Keratinocyte (primary cell): ENCODE results near the gene TRAM2. TPM values are rescaled to one million over a fixed set of nuclear protein-coding genes. Genes with fewer than 3 reads are reported as not detected.

Source experiments
- DNase-seq: peaks from one replicate; pipeline ENCODE4 v3.0.0-alpha.2; 2011; ENCODE audit warnings: low read depth, missing footprints, low spot score
- FAIRE-seq: peaks from 2 replicates; lab custom pipeline; 2011; peaks lifted over from hg19 to GRCh38; lab: Jason Lieb, UNC
- H2AFZ ChIP-seq: 2 replicates; pipeline ENCODE4 v1.6.0; 2012; ENCODE audit warnings: low read length, control low read depth, inconsistent platforms; ENCODE audit not compliant: control insufficient read depth
- H3K27ac ChIP-seq: 2 replicates; pipeline ENCODE4 v1.5.1; 2011; ENCODE audit warnings: low read length; ENCODE audit not compliant: control insufficient read depth, insufficient read depth
- H3K27me3 ChIP-seq: 3 replicates; pipeline ENCODE4 v1.6.0; 2011; ENCODE audit warnings: low read length; ENCODE audit not compliant: control insufficient read depth, insufficient read depth; ENCODE audit errors: extremely low read depth
- H3K36me3 ChIP-seq, 2 experiments: 2 replicates in 1 of 2; 3 replicates in 1 of 2; pipeline ENCODE4 v1.5.1; 2011; ENCODE audit warnings: low read length in 2 of 2, mild to moderate bottlenecking in 1 of 2; ENCODE audit not compliant: control insufficient read depth in 2 of 2, insufficient read depth in 2 of 2; ENCODE audit errors: extremely low read depth in 1 of 2
- H3K4me1 ChIP-seq: 3 replicates; pipeline ENCODE4 v1.5.1; 2011; ENCODE audit warnings: low read length; ENCODE audit not compliant: control insufficient read depth, insufficient read depth; ENCODE audit errors: extremely low read depth
- H3K4me2 ChIP-seq: 3 replicates; pipeline ENCODE4 v1.6.0; 2011; ENCODE audit warnings: low read depth, low read length; ENCODE audit not compliant: control insufficient read depth, insufficient read depth; ENCODE audit errors: extremely low read depth
- H3K4me3 ChIP-seq, 3 experiments: fragments of 200-600 bp in 1 of 3; sonication (generic) in 1 of 3; 2 replicates in 2 of 3; 3 replicates in 1 of 3; pipeline ENCODE4 v1.5.1; 2011 to 2016; ENCODE audit warnings: low read length in 3 of 3, mild to moderate bottlenecking in 3 of 3, control low read depth in 2 of 3, inconsistent platforms in 1 of 3, low read depth in 1 of 3, mixed read lengths in 1 of 3, mixed run types in 1 of 3, moderate library complexity in 1 of 3; ENCODE audit not compliant: control insufficient read depth in 2 of 3, insufficient read depth in 2 of 3; ENCODE audit errors: extremely low read depth in 1 of 3
- H3K79me2 ChIP-seq: 2 replicates; pipeline ENCODE4 v1.6.0; 2012; ENCODE audit warnings: low read length; ENCODE audit not compliant: control insufficient read depth, insufficient read depth
- H3K9ac ChIP-seq: 3 replicates; pipeline ENCODE4 v1.6.0; 2011; ENCODE audit warnings: low read length; ENCODE audit not compliant: control insufficient read depth, insufficient read depth; ENCODE audit errors: extremely low read depth
- H3K9me1 ChIP-seq: 3 replicates; pipeline ENCODE4 v1.6.0; 2011; ENCODE audit warnings: low read length; ENCODE audit not compliant: control insufficient read depth, insufficient read depth; ENCODE audit errors: extremely low read depth
- H3K9me3 ChIP-seq: 2 replicates; pipeline ENCODE4 v1.5.1; 2012; ENCODE audit warnings: low read depth, low read length; ENCODE audit not compliant: control insufficient read depth
- H4K20me1 ChIP-seq: 3 replicates; pipeline ENCODE4 v1.6.0; 2011; ENCODE audit warnings: low read length; ENCODE audit not compliant: control insufficient read depth, insufficient read depth; ENCODE audit errors: extremely low read depth
- EZH2 ChIP-seq: IDR thresholded peaks from one replicate; pipeline ENCODE4 v1.6.1; 2012; ENCODE audit warnings: inconsistent platforms, mild to moderate bottlenecking, low read length, moderate library complexity
- dilution Hi-C: fragments of 300-500 bp; cut with MboI; formaldehyde crosslinking; loops from one replicate; pipeline ENCODE4 v1.7.0; 2020; ENCODE audit warnings: low sequenced_read_pairs; ENCODE audit not compliant: extremely low pct_ligation_motif_present
- polyA plus RNA-seq, 5 experiments: library from polyadenylated mRNA; depleted of rRNA in 3 of 5; stranded (reverse) in 3 of 5; stranded (forward) in 1 of 5; unstranded in 1 of 5; fragments of >200 nt; gene quantifications; 1 replicate in 1 of 5; 2 replicates in 3 of 5; 3 replicates in 1 of 5; pipeline versions ENCODE4 v1.2.1 to v1.2.3, GENCODE V29; 2011 to 2012; ENCODE audit warnings: missing spikeins in 2 of 5, low read depth in 1 of 5, low replicate concordance in 1 of 5
- TF ChIP-seq, protein P1 (sequence below), 3 experiments: IDR thresholded peaks in 1 of 3; conservative IDR thresholded peaks in 1 of 3; optimal IDR thresholded peaks in 1 of 3; 2 replicates in 2 of 3; 3 replicates in 1 of 3; pipeline versions ENCODE3 to v1.5.1; 2011; ENCODE audit warnings: low read length in 3 of 3, mild to moderate bottlenecking in 3 of 3, moderate library complexity in 2 of 3, control low read depth in 1 of 3, inconsistent platforms in 1 of 3; ENCODE audit not compliant: insufficient read depth in 2 of 3; ENCODE audit errors: extremely low read depth in 1 of 3

Gene TRAM2
- polyA plus RNA-seq, 1 donor (not counting 4 experiments of a cell fraction or from before 2014, with no cell fraction given), result 9.2 TPM

DNA sequence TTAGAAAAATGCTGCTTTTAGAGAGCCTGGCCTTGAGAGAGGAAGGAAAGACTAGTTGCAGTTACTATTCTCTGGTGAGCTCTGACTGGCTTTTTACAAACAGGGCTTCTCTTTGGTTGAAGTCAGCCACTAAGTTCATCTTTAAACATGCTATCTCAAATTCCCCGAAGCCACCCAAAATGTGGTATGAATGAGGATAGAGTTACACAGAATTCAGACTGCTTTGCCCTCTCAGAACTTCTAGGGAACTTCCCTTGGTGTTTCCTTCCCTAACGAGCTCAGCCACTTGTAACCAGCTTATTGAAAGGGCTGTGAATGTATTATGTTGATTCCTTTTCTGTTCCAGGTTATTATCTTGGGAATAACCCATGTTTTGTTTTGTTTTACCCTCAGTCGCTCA lies 83.2 kb downstream of the TRAM2 start:
- Histone ChIP-seq H3K4me3 (no peak overlapping the region), H3K9ac (no peak overlapping the region), H2AFZ (no peak overlapping the region), H3K27me3 (no peaks in the 10 kb centered on the region), H4K20me1 (no peaks in the 10 kb centered on the region), H3K9me3 (no peaks in the 10 kb centered on the region), H3K4me1 (no peaks in the 10 kb centered on the region), H3K36me3 (peaks cover 0 to 2% of the 10 kb centered on the region in 2 experiments), H3K4me2 (no peak overlapping the region), H3K9me1 (no peaks in the 10 kb centered on the region), H3K79me2 (no peaks in the 10 kb centered on the region), H3K27ac (no peak overlapping the region)
- no peak for TF ChIP-seq EZH2
- TF ChIP-seq, protein P1, sequence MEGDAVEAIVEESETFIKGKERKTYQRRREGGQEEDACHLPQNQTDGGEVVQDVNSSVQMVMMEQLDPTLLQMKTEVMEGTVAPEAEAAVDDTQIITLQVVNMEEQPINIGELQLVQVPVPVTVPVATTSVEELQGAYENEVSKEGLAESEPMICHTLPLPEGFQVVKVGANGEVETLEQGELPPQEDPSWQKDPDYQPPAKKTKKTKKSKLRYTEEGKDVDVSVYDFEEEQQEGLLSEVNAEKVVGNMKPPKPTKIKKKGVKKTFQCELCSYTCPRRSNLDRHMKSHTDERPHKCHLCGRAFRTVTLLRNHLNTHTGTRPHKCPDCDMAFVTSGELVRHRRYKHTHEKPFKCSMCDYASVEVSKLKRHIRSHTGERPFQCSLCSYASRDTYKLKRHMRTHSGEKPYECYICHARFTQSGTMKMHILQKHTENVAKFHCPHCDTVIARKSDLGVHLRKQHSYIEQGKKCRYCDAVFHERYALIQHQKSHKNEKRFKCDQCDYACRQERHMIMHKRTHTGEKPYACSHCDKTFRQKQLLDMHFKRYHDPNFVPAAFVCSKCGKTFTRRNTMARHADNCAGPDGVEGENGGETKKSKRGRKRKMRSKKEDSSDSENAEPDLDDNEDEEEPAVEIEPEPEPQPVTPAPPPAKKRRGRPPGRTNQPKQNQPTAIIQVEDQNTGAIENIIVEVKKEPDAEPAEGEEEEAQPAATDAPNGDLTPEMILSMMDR (optimal IDR thresholded peaks at IDR 0.05 in 1 of 3, IDR thresholded peaks at IDR 0.05 in 1 of 3, conservative IDR thresholded peaks at IDR 0.05 in 1 of 3; ENCODE audit: extremely low read depth in 1 of 3, insufficient read depth in 2 of 3, low read length in 3 of 3), result no peak
- FAIRE-seq, result no peak
- dilution Hi-C loops, result no loop called here
- DNase-seq, result no peak

DNA sequence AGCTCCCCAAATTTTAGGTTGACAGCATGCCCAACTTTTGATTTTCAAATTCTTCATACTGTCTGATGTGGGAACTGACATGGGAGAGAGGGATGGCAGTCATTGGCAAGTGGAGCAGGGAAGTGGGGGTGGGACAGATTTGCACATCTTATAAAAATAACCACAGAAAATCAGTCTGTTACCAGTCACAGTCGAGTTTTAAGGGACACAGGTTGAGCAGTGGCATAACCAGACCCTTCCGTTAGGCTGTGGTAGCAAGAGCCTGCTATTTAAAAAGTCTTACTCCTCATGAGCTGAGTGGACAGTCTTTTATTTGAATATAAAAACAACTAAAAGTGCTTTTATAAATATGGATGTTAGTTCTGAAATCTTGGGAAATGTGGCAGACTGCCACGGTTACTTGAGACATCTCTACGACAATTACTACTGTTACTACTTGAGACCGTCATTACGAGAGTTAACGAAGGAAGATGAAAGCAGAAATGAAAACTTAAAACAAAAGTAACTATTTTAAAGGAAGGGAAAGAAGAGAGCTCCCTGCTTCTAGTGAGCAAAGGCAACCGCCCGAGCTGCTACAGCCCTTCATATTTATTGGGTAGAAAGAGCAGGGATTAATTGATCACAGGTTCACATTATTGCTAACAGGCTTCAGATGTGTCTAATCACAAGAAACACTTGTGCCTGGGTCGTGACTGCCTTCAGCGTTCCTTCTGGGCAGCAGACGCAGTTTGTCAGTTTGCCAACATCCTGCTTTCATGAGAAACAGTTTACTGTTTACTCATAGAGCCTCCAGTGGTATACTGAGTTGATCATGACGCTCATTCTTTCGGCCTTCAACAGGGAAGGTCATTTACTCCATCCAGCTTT lies 85.4 kb downstream of the TRAM2 start:
- Histone ChIP-seq H3K9me1 (no peaks in the 10 kb centered on the region), H3K9ac (no peak overlapping the region), H3K4me2 (no peak overlapping the region), H3K27ac (no peak overlapping the region), H3K79me2 (no peaks in the 10 kb centered on the region), H3K4me1 (no peaks in the 10 kb centered on the region), H3K9me3 (no peaks in the 10 kb centered on the region), H3K36me3 (peaks cover 0 to 2% of the 10 kb centered on the region in 2 experiments), H2AFZ (no peak overlapping the region), H3K27me3 (no peaks in the 10 kb centered on the region), H3K4me3 (no peak overlapping the region), H4K20me1 (no peaks in the 10 kb centered on the region)
- no peak for DNase-seq
- FAIRE-seq, result no peak
- dilution Hi-C loops, result no loop called here
- TF ChIP-seq, protein P1 (optimal IDR thresholded peaks at IDR 0.05 in 1 of 3, IDR thresholded peaks at IDR 0.05 in 1 of 3, conservative IDR thresholded peaks at IDR 0.05 in 1 of 3; ENCODE audit: extremely low read depth in 1 of 3, insufficient read depth in 2 of 3, low read length in 3 of 3), result no peak
- no peak for TF ChIP-seq EZH2
